GM19395 (cell line): ENCODE data around the gene DCTN3.

Experiments
- ATAC-seq: cut with Tn5 transposase; IDR thresholded peaks from one replicate; pipeline ENCODE4 v1.9.1; 2021; ENCODE audit warnings: mild to moderate bottlenecking, moderate library complexity; ENCODE audit not compliant: unreplicated experiment

Gene DCTN3

GRCh38 chr9:34624475-34625185 lies 4.3 kb upstream of the DCTN3 start:
- ATAC-seq: no peak

DNA sequence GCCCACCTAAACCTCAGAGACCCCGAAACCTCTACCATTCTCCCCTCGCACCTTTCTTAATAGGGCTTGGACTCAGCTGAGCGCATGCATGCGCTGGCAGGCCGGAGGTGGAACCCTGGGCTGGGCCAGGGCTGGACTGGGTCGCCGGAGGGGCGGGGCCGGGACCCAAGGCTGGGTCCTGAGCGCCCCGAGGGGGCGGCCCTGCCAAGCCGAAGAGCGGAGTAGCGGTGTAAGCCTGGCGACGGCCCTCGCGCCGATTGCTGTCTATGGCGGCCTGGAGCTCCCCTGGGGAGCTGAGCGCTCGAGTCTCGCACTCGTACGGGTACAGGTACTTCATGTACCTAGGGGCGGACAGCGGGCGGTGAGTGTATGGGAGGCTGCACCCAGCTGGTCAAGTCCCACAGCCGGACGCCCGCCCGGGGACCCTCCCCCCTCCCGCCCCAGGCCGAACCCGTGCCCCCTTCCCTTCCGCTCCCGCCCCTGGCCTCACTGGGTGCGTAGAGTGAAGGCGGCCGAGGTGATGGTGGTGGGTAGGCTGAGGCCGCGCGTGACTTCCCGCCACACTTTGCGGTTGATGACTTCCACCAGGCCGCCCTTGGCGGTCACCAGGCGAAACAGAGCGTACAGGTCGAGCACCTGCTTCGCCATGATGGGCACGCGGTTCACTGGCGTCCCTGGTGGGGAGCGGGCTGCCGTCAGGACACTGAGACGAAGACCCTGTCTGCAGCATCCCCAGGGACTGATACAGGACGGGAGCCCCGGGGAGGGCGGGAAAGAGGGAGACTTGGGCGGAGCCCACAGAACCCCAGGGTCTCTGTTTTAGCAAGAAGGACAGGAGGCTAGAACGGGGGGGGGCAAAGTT lies 3.3 kb upstream of the DCTN3 start:
- no peak for ATAC-seq

DNA sequence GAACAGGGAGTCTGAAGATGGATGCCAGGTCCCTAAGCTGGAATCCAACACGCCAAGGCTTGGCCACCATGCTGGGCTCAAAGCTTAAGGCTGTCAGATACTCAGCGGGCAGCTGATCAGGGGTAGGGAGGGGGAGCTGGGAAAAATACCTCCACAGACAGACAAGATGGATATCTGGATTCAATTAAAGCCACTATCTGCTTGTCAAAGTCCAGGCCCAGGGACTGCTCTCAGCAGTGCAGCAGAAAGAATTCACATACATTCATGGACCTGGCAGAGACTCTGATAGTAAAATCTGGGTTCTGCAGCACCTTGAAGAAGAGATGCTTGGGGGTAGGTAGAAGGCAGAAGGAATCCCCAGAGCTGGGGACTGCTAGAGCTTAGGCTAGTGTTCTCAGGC lies 5.2 kb downstream of the DCTN3 start:
- ATAC-seq: no peak

DNA sequence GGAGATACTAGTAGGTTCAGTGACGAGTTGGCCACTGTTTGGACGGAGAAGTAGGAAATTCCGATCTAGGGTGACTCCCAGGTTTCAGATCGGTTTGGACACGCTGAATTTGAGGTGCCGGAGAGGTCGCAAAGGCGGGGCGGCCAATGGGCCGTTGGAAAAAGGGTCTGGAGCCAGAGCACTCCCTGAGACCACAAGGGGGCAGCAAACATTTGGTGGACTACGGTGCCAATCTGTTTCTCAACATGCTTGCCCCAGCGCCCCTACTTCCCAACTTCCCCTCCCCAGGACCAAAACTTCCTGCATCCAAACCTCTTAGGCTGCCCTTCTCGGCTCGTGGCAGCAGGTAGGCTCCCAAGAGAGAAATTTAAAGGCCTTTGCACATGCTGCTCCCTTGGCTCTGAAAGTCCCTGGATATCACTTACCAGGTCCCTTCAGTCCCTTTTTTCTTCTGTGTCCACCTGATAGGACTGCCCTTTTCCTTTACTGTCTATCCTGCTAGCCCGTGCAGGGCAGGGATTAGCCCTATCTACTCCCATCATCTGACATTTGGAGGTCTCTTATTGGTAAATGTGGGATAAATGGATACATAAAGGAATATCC lies 7.4 kb downstream of the DCTN3 start:
- no peak for ATAC-seq

GRCh38 chr9:34611811-34612787 lies 8.2 kb downstream of the DCTN3 start, which contains the start of gene RPP25L:
Gene RPP25L (minus strand): TSS chr9:34612097. CDS start chr9:34611296, 801 bp downstream.
- ATAC-seq: peak; percentile 81

DNA sequence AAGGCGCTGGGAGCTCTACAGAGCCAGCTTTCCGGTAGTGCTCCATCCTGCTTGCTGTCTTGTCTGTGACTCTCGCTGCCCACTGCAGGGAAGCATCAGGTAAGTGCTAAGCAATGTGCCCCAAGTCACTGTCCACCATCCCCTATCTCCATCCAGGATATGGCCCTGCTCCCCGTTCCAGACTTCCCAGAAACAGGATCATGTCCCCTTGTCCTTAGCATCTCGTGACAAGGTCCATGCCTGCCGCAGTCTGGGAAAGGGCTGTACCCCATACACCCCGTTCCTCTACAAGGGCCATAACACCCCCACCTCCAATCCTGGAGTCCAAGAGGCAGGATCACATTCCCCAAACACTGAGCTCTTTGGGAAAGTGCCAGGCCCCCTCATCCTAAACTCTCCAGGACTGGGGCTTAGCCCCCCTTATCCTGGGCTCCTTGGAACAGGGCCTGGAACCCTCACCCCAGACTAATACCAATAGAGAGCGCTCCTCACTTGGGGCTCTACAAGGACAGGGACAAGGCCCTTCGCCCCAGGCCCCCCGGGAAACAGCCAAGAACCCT lies 9.0 kb downstream of the DCTN3 start:
- peak; percentile 3 for ATAC-seq

GRCh38 chr9:34610434-34611206 lies 9.7 kb downstream of the DCTN3 start:
- ATAC-seq: no peak

DNA sequence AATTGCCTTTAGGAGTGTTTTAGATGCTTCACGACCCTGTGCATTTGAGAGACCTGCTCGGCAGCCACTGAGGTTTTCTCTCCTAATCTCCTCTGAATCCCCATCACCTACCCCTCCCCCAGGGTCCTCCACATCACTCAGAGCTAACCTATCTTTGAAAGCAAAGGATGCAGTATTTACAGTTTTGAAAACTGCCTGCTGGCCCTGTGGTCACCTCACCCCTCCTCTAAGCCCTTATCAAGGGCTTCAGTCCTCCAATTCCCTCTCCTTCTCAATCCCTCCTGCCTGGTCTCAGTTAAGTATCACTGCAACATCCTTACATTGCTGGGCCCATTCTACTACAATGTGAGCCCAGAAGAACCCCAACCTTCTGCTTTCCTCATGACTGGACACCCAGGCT lies 13.0 kb downstream of the DCTN3 start:
- no peak for ATAC-seq

DNA sequence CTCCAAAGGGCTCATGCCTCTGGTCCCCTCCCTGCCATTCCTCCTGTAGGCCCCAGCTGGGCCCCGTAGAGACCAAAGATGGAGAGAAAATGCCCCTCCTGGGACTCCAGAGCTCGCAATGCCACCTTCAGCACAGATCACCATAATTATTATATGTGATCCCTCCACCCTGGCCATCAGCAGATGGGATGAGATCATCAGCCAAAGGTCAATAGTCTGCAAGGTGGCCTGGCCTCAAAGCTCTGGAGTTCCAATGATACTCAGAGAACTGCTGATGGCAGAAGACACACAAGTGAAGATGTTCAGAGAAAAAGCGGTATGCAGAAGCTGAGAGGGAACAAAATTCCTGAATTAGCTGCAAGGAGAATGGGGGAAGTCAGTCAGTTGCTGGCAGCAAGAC lies 13.4 kb downstream of the DCTN3 start:
- no peak for ATAC-seq

DNA sequence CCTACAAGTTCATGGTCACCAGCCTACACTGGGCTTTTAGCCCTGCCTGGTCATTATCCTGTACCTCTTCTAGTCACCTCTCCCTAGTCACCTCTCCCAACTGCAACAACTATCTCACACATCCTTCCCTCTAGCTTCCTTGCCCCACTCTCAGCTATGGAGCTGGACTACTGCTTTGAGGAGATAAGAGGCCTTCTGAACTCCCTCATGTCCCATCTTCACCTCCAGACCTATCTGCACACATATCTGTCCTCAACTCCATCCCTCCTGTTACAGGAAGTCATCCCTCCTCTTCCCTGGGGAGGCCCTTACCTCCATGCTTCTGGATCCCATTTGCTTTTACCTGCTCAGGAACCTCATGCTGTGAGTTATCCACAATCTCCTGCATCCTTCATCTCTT lies 14.1 kb downstream of the DCTN3 start:
- no peak for ATAC-seq

DNA sequence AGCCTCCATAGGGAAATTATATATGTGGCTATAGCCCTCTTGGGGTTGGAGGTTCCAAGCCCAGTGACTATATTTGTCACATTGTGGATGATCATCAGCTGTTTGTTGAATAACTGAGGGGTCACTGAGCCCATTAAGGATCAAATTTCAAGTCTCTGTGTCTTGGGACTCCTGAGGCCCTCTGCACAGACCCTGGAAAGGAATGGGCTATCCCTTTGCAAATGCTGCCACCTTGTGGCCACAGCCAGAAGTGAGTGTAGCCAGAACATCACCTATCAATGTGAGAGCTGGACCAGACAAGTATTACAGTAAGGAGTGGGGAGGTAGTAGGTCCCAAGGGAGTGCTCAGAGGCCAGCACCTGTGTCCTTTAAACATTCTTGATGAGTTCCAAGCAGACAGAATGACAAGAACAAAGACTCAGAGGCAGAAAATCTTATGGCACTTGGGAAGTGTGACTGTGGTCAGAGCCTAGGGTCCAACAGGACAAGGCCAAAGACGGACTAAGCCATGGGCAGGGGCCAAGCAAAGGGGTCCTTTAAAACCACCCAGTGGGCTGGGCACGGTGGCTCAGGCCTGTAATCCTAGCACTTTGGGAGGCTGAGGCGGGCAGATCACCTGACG lies 16.6 kb downstream of the DCTN3 start:
- ATAC-seq: no peak

GRCh38 chr9:34601937-34602573 lies 18.2 kb downstream of the DCTN3 start:
- ATAC-seq: no peak

GRCh38 chr9:34600908-34601307 lies 19.4 kb downstream of the DCTN3 start:
- no peak for ATAC-seq

DNA sequence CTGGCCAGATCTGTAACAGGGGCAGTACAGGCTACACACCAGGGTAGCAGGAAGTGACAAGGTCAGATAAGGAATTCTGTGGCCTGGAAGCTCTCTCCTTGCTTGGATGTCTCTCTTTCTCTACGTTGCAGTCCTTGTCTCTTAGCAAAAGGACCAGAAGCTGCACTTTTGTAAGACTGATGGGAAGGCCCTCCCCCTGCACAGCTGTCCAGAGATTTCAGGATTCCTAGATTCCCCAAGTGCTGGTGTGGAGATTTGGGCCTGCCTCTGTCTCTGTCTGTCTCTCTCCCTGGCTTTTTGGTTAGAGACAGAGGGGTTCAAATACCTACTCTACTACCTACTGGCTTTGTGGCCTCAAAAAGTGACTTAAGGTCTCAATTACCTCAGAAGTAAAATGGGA lies 20.7 kb downstream of the DCTN3 start:
- ATAC-seq: no peak

- ATAC-seq: no peak
These were observed 26.1 kb downstream of the DCTN3 start for GRCh38 chr9:34594177-34594576.

GRCh38 chr9:34592895-34593601 lies 27.2 kb downstream of the DCTN3 start:
- no peak for ATAC-seq

DNA sequence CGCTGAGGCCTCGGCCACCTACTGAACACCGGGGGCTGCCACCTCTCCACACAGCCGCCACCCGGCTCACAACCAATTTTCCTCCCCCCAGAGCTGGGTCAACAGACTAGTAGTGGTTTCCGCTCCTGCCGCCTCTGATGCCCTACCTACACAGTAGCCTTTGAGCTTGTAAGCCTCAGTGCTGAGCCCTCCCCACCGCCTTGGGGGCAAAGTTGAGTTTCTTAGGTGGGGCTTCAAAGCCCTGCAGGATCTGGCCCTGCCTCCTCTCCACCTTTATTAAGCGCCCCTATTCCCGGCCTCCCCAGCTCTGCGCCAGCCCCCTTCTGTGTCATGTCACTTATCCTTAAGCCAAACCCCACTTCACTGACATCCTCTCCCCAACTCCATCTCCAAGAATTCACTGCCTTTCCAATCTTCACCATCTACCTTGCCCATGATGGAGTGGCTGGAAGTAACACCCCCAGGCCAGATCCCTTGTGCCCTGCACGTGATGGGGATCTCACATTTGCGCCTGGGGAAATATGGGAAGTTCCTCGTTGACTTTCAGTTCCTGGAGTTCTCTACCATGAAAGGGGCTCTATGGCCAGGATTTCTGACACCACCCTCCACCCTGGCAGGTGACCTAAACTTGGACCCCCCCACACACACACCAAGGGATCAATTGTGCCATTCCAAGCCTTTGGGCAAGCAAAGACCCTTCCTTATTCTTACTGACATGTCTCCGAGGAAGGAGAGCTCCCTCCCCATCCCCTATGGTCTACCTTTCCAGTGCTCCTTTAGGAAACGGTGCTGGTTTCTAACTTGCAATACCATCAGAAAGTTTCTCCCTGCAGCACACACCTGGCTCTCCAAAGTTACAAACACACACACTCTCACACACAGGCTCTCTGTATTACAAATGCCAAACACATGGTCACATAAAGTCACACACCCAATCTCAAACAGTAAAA lies 28.1 kb downstream of the DCTN3 start:
- ATAC-seq: no peak
